Measurements from ENCODE around the gene ERF.

DNA sequence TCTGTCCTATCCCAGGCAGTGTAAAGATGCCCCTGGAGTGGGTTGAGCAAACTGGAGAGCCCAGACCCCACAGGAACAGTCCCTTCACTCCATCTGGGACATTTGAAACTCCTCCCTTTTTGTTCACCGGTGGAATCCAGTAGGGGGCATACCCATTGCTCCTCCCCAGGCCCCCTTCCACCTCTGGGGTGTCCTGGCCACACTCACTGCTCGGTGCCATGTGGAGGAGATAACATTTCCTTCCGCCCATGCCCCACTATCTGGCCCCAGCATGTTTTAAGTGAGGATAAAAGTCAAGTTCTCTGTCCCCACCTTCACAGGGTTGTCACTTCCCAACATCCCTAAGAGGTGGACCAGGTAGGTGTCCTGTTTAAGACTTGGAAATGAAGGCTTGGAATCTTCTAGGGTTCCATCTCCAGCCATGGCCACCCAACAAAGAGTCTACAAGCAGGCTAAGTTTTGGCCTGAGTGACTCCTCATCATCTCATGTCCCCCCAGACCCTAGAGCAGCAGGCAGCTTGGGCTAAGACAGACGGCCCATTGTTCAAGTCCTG is 25.6 kb downstream of the ERF start:
- TF ChIP-seq, protein P1, sequence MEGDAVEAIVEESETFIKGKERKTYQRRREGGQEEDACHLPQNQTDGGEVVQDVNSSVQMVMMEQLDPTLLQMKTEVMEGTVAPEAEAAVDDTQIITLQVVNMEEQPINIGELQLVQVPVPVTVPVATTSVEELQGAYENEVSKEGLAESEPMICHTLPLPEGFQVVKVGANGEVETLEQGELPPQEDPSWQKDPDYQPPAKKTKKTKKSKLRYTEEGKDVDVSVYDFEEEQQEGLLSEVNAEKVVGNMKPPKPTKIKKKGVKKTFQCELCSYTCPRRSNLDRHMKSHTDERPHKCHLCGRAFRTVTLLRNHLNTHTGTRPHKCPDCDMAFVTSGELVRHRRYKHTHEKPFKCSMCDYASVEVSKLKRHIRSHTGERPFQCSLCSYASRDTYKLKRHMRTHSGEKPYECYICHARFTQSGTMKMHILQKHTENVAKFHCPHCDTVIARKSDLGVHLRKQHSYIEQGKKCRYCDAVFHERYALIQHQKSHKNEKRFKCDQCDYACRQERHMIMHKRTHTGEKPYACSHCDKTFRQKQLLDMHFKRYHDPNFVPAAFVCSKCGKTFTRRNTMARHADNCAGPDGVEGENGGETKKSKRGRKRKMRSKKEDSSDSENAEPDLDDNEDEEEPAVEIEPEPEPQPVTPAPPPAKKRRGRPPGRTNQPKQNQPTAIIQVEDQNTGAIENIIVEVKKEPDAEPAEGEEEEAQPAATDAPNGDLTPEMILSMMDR (conservative IDR thresholded peaks at IDR 0.05; ENCODE audit: low read length) = peak; percentile 44
- no peak for TF ChIP-seq EZH2phosphoT487 (IDR thresholded peaks at IDR 0.05; ENCODE audit: borderline replicate concordance, low read depth, low read length)
